GM19438 (cell line): ENCODE results near the gene ITGA3.
"Not testable (repeated sequence)": the region's sequence is repeated elsewhere in the genome, so short reads cannot be mapped to it uniquely, and the experiment has no call there.

Source experiments
- ATAC-seq: cut with Tn5 transposase; IDR thresholded peaks from one replicate; pipeline ENCODE4 v1.9.1; 2021; ENCODE audit warnings: low read depth; ENCODE audit not compliant: unreplicated experiment

ITGA3 gene

GRCh38 chr17:50051082-50051576, 4.8 kb upstream of the ITGA3 start:
- ATAC-seq = no peak

- no peak for ATAC-seq
These were observed 4.3 kb upstream of the ITGA3 start for GRCh38 chr17:50051606-50052005.

- no peak for ATAC-seq
These were observed 3.6 kb upstream of the ITGA3 start for GRCh38 chr17:50052241-50052796.

GRCh38 chr17:50052822-50053653, 2.9 kb upstream of the ITGA3 start:
- no peak for ATAC-seq

- no peak for ATAC-seq
These were observed 2.3 kb upstream of the ITGA3 start for GRCh38 chr17:50053654-50053960.

- no peak for ATAC-seq
These were observed 870 bp upstream of the ITGA3 start for GRCh38 chr17:50055055-50055425.

GRCh38 chr17:50056217-50056960, 479 bp downstream of the ITGA3 start:
- peak; percentile 60 for ATAC-seq

GRCh38 chr17:50056961-50057330, 1.0 kb downstream of the ITGA3 start:
- ATAC-seq = no peak

- no peak for ATAC-seq
These were observed 1.6 kb downstream of the ITGA3 start for GRCh38 chr17:50057521-50057991.

GRCh38 chr17:50058296-50058953, 2.5 kb downstream of the ITGA3 start:
- no peak for ATAC-seq

- ATAC-seq = no peak
These were observed 3.3 kb downstream of the ITGA3 start for GRCh38 chr17:50059256-50059655.

GRCh38 chr17:50059759-50060273, 3.9 kb downstream of the ITGA3 start:
- no peak for ATAC-seq

- no peak for ATAC-seq
These were observed 5.2 kb downstream of the ITGA3 start for GRCh38 chr17:50060951-50061712.

- ATAC-seq = not testable (repeated sequence)
These were observed 5.8 kb downstream of the ITGA3 start for GRCh38 chr17:50061713-50062045.

- ATAC-seq = no peak
These were observed 6.7 kb downstream of the ITGA3 start for GRCh38 chr17:50062293-50063243.

- ATAC-seq = no peak
These were observed 7.8 kb downstream of the ITGA3 start for GRCh38 chr17:50063561-50064252.

GRCh38 chr17:50064253-50065001, 8.5 kb downstream of the ITGA3 start:
- no peak for ATAC-seq

GRCh38 chr17:50065056-50065455, 9.1 kb downstream of the ITGA3 start:
- ATAC-seq = no peak
